GM19035 (cell line): ENCODE data around the gene SLC4A1.

Experiments
- ATAC-seq: cut with Tn5 transposase; IDR thresholded peaks from one replicate; pipeline ENCODE4 v1.9.1; 2021; ENCODE audit not compliant: unreplicated experiment

Gene SLC4A1

GRCh38 chr17:44207319-44207718 is 60.6 kb downstream of the SLC4A1 start:
- no peak for ATAC-seq

- ATAC-seq: no peak
Measured at GRCh38 chr17:44206825-44207155, 61.1 kb downstream of the SLC4A1 start.

DNA sequence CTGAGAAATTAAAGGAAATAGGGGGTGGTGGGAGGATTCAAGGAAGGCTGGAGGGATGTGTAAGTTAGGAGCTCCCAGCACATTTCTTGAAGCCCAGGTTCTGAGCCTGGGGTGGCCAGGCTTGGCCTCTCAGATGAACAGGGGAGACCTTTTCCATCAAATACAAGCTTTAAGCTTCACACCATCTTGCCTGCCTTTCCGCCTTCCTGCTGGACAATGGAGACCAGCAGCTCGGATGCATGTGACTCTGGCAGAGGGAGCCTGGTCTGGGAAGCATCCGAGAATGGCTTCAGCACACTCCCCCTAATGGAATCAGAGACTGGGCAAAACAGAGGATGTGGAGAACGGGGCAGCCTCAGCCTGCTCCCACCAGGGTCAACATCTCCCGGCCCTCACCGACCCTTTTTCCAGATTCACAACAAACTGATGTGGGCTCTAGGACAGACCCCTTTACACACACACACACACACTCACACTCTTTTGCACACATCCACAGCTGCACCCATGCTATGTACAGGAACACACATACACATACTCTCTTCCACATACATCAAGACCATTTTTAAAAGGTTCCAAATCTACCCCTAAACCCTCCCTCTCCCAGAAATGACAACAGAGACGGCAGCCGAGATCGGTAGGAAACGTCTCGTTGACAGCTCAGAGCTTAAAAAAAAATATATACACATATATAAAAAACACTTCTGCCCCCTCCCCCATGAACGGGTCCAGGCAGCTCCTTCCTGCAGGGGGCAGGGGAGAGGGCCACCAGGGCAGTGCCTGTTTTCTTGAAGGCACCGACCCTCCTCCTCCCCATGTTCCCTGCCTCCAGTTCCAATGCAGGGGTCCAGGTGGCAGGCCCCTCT is 61.7 kb downstream of the SLC4A1 start:
- no peak for ATAC-seq

DNA sequence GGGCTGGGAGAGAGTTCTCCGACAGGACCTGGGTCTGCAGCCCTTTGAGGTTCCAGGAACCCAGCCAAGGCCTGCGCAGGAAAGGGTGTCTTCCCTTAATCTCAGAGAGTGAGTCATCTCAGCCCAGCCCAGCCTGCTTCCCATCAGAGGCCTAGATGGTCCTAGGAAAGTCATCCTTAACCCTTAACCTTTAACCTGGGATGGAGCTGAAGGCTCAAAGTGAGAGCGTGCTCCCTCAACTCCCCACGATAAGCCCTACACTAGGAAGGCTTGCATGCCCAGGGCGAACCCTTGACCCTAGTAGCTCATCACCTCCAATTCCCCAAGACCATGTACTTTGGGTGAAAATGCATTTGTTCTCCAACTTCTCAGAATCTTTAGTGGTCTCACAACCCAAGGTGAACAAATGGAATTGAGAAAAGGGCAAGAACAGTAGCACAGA is 63.5 kb downstream of the SLC4A1 start:
- ATAC-seq: no peak

GRCh38 chr17:44203731-44204440 is 64.0 kb downstream of the SLC4A1 start:
- no peak for ATAC-seq

DNA sequence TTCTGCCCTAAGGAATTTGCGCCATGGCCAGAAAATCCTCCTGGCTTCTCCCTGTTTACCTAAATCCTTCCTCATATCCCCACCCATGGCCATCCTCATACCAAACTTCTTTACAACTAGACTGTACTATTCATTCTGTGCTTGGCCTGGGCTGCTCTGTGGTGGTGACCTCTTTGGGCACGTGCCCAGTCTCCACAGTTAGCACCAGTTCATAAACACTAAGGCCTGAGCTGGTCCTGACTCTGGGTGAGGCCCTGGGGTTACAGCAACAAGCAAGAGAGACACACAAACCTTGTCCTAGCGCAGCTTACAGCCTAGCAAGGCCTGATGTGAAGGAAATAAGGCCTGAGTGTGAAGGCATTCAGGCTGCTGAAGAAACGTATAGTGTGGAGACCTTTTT is 65.2 kb downstream of the SLC4A1 start:
- ATAC-seq: no peak

DNA sequence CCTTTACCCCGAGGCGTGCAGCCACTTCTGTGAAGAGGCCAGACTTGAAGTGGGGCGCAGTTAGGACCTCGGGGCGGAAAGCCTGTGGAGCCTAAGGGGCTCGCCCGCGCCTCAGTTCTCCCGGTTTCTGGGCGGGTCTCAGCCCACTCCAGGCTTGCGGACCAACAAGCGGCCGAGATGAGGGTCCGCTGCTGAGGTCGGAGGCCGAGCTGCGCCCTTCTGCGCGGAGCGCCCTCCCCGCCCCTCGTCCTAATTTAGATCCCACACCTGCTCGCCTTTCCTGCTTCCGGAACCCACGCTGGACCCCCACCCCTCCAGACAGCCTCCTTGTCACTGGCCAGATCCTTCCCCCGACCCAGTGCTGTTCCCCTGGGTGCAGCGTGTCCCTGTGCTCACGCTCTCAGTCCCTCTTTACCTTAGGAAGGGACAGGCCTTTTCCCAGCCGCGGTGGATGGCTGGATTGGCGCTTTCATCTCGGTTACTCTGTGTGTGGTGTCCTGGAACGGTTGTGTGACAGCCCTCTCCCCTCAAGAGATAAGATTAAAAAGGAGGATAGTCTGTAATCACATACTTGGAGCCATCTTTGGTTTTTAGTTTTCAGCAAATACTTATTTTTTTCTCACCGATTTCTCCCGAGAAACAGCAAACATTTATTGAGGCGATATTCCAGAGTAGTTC is 67.3 kb downstream of the SLC4A1 start:
- no peak for ATAC-seq

- ATAC-seq: peak; percentile 58
Measured at GRCh38 chr17:44199553-44200477, 68.1 kb downstream of the SLC4A1 start, which contains the start of gene ATXN7L3. TSS of gene ATXN7L3 (minus strand) at chr17:44199884. CDS start at chr17:44198070, 1,814 bp downstream.

GRCh38 chr17:44198721-44199552 is 69.0 kb downstream of the SLC4A1 start:
- ATAC-seq: peak; percentile 24
